GM12801 (cell line): Measurements from ENCODE around the gene RPL4.

Experiments
- CTCF ChIP-seq: IDR thresholded peaks from one replicate; pipeline ENCODE4 v1.5.1; 2011; ENCODE audit warnings: control low read depth; ENCODE audit not compliant: insufficient read length; ENCODE audit errors: extremely low read depth

RPL4 gene

GRCh38 chr15:66504563-66505429, at the start of gene RPL4, which contains the start of gene ZWILCH:
RPL4 (minus strand) TSS chr15:66504855; CDS start chr15:66504790, 65 bp downstream.
ZWILCH (plus strand) TSS chr15:66505326; CDS start chr15:66505339, 13 bp downstream.
- no peak for TF ChIP-seq CTCF

- TF ChIP-seq CTCF: no peak
Measured at GRCh38 chr15:66545255-66545654, 40.6 kb upstream of the RPL4 start.

- no peak for TF ChIP-seq CTCF
Measured at GRCh38 chr15:66542896-66543295, 38.2 kb upstream of the RPL4 start.

GRCh38 chr15:66535056-66535455, 30.4 kb upstream of the RPL4 start:
- TF ChIP-seq CTCF: no peak

GRCh38 chr15:66524838-66525237, 20.2 kb upstream of the RPL4 start:
- TF ChIP-seq CTCF: no peak

- TF ChIP-seq CTCF: no peak
Measured at GRCh38 chr15:66523926-66524325, 19.3 kb upstream of the RPL4 start.

GRCh38 chr15:66515901-66516322, 11.3 kb upstream of the RPL4 start:
- TF ChIP-seq CTCF: no peak
